OCI-LY3 (cell line): ENCODE measurements around the gene DMAC2L.

Source experiments
- CTCF ChIP-seq: fragments of 200-600, 300-600 bp; sonication (generic); IDR thresholded peaks from 2 replicates; pipeline ENCODE4 v1.5.1; 2014; ENCODE audit warnings: antibody characterized with exemption, low read length, low read depth
- EZH2phosphoT487 ChIP-seq: fragments of 200-600 bp; shearing (Covaris generic); IDR thresholded peaks from 2 replicates; pipeline ENCODE4 v1.6.1; 2018; ENCODE audit warnings: antibody characterized with exemption, mixed run types, low read depth

- TF ChIP-seq EZH2phosphoT487 (no peak), CTCF (no peak)
Observed at GRCh38 chr14:50339178-50339804, 27.2 kb downstream of the DMAC2L start.
